ENCODE measurements around the gene PCDH9. TPM values are rescaled to one million over a fixed set of nuclear protein-coding genes. Genes with fewer than 3 reads are reported as not detected.

PCDH9 gene
- total RNA-seq, 1 donor from 2014 or later = 9.8 TPM

GRCh38 chr13:66659286-66659685, 570.9 kb downstream of the PCDH9 start:
- TF ChIP-seq, protein P1, sequence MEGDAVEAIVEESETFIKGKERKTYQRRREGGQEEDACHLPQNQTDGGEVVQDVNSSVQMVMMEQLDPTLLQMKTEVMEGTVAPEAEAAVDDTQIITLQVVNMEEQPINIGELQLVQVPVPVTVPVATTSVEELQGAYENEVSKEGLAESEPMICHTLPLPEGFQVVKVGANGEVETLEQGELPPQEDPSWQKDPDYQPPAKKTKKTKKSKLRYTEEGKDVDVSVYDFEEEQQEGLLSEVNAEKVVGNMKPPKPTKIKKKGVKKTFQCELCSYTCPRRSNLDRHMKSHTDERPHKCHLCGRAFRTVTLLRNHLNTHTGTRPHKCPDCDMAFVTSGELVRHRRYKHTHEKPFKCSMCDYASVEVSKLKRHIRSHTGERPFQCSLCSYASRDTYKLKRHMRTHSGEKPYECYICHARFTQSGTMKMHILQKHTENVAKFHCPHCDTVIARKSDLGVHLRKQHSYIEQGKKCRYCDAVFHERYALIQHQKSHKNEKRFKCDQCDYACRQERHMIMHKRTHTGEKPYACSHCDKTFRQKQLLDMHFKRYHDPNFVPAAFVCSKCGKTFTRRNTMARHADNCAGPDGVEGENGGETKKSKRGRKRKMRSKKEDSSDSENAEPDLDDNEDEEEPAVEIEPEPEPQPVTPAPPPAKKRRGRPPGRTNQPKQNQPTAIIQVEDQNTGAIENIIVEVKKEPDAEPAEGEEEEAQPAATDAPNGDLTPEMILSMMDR (IDR thresholded peaks at IDR 0.05) = no peak
- H3K36me3 Mint-ChIP-seq (ENCODE audit: low read depth) = no peaks in the 10 kb centered on the region
- H3K27me3 Mint-ChIP-seq (ENCODE audit: low read depth) = no peaks in the 10 kb centered on the region
- no peaks in the 10 kb centered on the region for H3K9me3 Mint-ChIP-seq (ENCODE audit: low read depth)
- no peak overlapping the region for H3K4me3 Mint-ChIP-seq (ENCODE audit: unreplicated experiment)
- DNase-seq (ENCODE audit: low spot score) = no peak
- H3K4me1 Mint-ChIP-seq (ENCODE audit: low read depth) = peaks cover 30% of the 10 kb centered on the region
- no peak overlapping the region for H3K27ac Mint-ChIP-seq (ENCODE audit: unreplicated experiment)

DNA sequence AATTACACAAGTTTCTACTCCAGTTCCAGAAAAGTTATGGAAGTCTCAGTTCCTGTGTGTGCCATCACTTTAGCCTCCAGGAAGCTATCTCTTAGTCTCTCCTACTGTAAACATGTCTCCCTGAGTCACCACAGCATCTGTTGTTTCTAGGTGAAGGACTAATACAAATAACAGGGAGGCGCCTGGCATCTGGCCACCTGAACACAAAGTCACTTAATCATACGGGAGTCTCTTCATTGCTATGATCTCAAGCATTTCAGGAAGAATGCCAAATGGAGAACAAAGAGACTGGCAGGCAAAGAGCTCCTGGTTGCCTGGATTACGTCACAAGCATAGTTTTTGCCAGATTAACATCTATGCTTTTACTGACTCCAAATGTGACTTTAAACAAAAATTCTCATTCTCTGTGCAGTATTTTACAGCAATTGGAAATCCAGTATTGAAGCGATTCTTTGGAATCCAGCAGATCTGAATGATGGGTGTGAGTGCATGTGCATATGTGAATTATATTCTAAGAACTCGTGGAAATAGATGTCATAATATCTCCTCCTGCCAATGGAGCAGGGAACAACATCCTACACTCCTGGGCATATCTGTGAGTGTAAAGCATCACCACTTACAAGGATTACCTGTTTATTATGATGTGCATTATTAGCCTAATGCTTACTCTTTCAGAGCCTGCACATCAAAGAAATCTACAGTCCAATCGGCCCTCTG, 572.8 kb downstream of the PCDH9 start:
- H3K27me3 Mint-ChIP-seq (ENCODE audit: low read depth) = no peaks in the 10 kb centered on the region
- H3K9me3 Mint-ChIP-seq (ENCODE audit: low read depth) = peaks cover 11% of the 10 kb centered on the region
- H3K4me1 Mint-ChIP-seq (ENCODE audit: low read depth) = peaks cover 30% of the 10 kb centered on the region
- DNase-seq (ENCODE audit: low spot score) = no peak
- no peak overlapping the region for H3K27ac Mint-ChIP-seq (ENCODE audit: unreplicated experiment)
- H3K36me3 Mint-ChIP-seq (ENCODE audit: low read depth) = peaks cover 6% of the 10 kb centered on the region
- TF ChIP-seq, protein P1 (IDR thresholded peaks at IDR 0.05) = no peak
- H3K4me3 Mint-ChIP-seq (ENCODE audit: unreplicated experiment) = no peak overlapping the region

- Mint-ChIP-seq H3K27ac (ENCODE audit: unreplicated experiment) (no peak overlapping the region), H3K36me3 (ENCODE audit: low read depth) (peaks cover 6% of the 10 kb centered on the region), H3K27me3 (ENCODE audit: low read depth) (no peaks in the 10 kb centered on the region), H3K4me3 (ENCODE audit: unreplicated experiment) (no peak overlapping the region), H3K4me1 (ENCODE audit: low read depth) (peaks cover 30% of the 10 kb centered on the region), H3K9me3 (ENCODE audit: low read depth) (peaks cover 17% of the 10 kb centered on the region)
- TF ChIP-seq, protein P1 (IDR thresholded peaks at IDR 0.05) = no peak
- no peak for DNase-seq (ENCODE audit: low spot score)
Observed at GRCh38 chr13:66655847-66656454, 574.2 kb downstream of the PCDH9 start.

GRCh38 chr13:66644855-66645460, 585.2 kb downstream of the PCDH9 start:
- peaks cover 20% of the 10 kb centered on the region for H3K4me1 Mint-ChIP-seq (ENCODE audit: low read depth)
- no peak overlapping the region for H3K27ac Mint-ChIP-seq (ENCODE audit: unreplicated experiment)
- H3K9me3 Mint-ChIP-seq (ENCODE audit: low read depth) = no peaks in the 10 kb centered on the region
- TF ChIP-seq, protein P1 (IDR thresholded peaks at IDR 0.05) = no peak
- H3K36me3 Mint-ChIP-seq (ENCODE audit: low read depth) = no peaks in the 10 kb centered on the region
- H3K4me3 Mint-ChIP-seq (ENCODE audit: unreplicated experiment) = no peak overlapping the region
- no peaks in the 10 kb centered on the region for H3K27me3 Mint-ChIP-seq (ENCODE audit: low read depth)
- no peak for DNase-seq (ENCODE audit: low spot score)

DNA sequence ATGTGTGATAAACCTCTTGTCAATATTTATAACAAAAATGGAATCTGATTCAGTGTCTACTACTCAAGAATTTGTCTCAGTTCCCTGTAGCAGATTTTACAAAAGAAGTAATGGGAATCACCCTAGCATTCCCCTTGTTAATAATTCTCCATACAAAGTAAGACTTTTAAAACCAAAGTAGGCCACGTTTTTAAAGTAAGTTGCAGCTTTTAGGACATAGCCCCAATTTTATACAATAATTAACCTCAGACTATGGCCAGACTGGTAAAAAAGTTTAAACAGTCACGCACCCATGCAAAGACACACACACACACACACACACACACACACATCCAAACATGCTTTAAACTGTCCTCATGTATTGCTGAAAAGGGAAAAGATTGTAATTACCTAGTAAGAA, 589.9 kb downstream of the PCDH9 start:
- Mint-ChIP-seq H3K36me3 (ENCODE audit: low read depth) (no peaks in the 10 kb centered on the region), H3K4me3 (ENCODE audit: unreplicated experiment) (no peak overlapping the region), H3K4me1 (ENCODE audit: low read depth) (peaks cover 11% of the 10 kb centered on the region), H3K9me3 (ENCODE audit: low read depth) (no peaks in the 10 kb centered on the region), H3K27me3 (ENCODE audit: low read depth) (no peaks in the 10 kb centered on the region), H3K27ac (ENCODE audit: unreplicated experiment) (no peak overlapping the region)
- no peak for DNase-seq (ENCODE audit: low spot score)
- TF ChIP-seq, protein P1 (IDR thresholded peaks at IDR 0.05) = no peak
